PFSK-1 (cell line): ENCODE results near the gene LDB3.

Experiments used
- FOXP2 ChIP-seq: optimal IDR thresholded peaks from 2 replicates; pipeline ENCODE3; 2011; ENCODE audit warnings: borderline replicate concordance, control low read depth, inconsistent platforms; ENCODE audit not compliant: insufficient read depth; ENCODE audit errors: extremely low read length, extremely low read depth
- POLR2AphosphoS5 ChIP-seq: IDR thresholded peaks from 2 replicates; pipeline ENCODE4 v1.6.1; 2012; ENCODE audit warnings: low read depth, mild to moderate bottlenecking, control low read depth, low read length, moderate library complexity
- REST ChIP-seq, 2 experiments: IDR thresholded peaks; 2 replicates each; pipeline versions ENCODE4 v1.6.1 to v1.8.0; 2011 to 2012; ENCODE audit warnings: low read depth in 2 of 2, low read length in 2 of 2, control low read depth in 1 of 2, inconsistent platforms in 1 of 2, mild to moderate bottlenecking in 1 of 2, moderate library complexity in 1 of 2; ENCODE audit not compliant: insufficient read depth in 1 of 2
- SIN3A ChIP-seq: IDR thresholded peaks from 2 replicates; pipeline ENCODE4 v1.6.1; 2012; ENCODE audit warnings: mild to moderate bottlenecking, low read length, moderate library complexity, borderline replicate concordance; ENCODE audit not compliant: insufficient read depth
- TAF1 ChIP-seq: IDR thresholded peaks from 2 replicates; pipeline ENCODE4 v1.6.1; 2012; ENCODE audit warnings: low read length, control low read depth, borderline replicate concordance; ENCODE audit not compliant: insufficient read depth

Gene LDB3

GRCh38 chr10:86751477-86751876, 83.2 kb downstream of the LDB3 start:
- TF ChIP-seq TAF1 (no peak), FOXP2 (no peak), REST (IDR thresholded peaks at IDR 0.05; ENCODE audit: insufficient read depth in 1 of 2, low read depth in 2 of 2, low read length in 2 of 2) (no peak), SIN3A (no peak), POLR2AphosphoS5 (no peak)

GRCh38 chr10:86752311-86752710, 84.0 kb downstream of the LDB3 start:
- no peak for TF ChIP-seq REST (IDR thresholded peaks at IDR 0.05; ENCODE audit: insufficient read depth in 1 of 2, low read depth in 2 of 2, low read length in 2 of 2)
- no peak for TF ChIP-seq SIN3A
- TF ChIP-seq TAF1, result no peak
- no peak for TF ChIP-seq FOXP2
- no peak for TF ChIP-seq POLR2AphosphoS5

- TF ChIP-seq SIN3A (no peak), POLR2AphosphoS5 (no peak), FOXP2 (no peak)
Observed at GRCh38 chr10:86753051-86753450, 84.7 kb downstream of the LDB3 start.

- TF ChIP-seq SIN3A (no peak), REST (IDR thresholded peaks at IDR 0.05; ENCODE audit: insufficient read depth in 1 of 2, low read depth in 2 of 2, low read length in 2 of 2) (no peak), TAF1 (no peak), FOXP2 (no peak), POLR2AphosphoS5 (no peak)
Observed at GRCh38 chr10:86753638-86754434, 85.5 kb downstream of the LDB3 start.

GRCh38 chr10:86755454-86755739, 87.1 kb downstream of the LDB3 start:
- TF ChIP-seq TAF1, result no peak
- TF ChIP-seq REST (IDR thresholded peaks at IDR 0.05; ENCODE audit: insufficient read depth in 1 of 2, low read depth in 2 of 2, low read length in 2 of 2), result no peak
- no peak for TF ChIP-seq SIN3A
- TF ChIP-seq POLR2AphosphoS5, result no peak
- no peak for TF ChIP-seq FOXP2
